ENCODE results near the gene MYO7B.

MYO7B gene

GRCh38 chr2:127678531-127678930 is 143.0 kb downstream of the MYO7B start:
- no peak for DNase-seq (ENCODE audit: low spot score)
- FAIRE-seq: no peak

- no peak for FAIRE-seq
Measured at GRCh38 chr2:127678991-127679390, 143.5 kb downstream of the MYO7B start.

GRCh38 chr2:127679680-127680361 is 144.3 kb downstream of the MYO7B start:
- DNase-seq (ENCODE audit: low spot score) (no peak), FAIRE-seq (no peak)

More at GRCh38 chr2:127678991-127679390, 143.5 kb downstream of the MYO7B start:
- DNase-seq (ENCODE audit: low spot score): no peak

- FAIRE-seq (no peak), DNase-seq (ENCODE audit: low spot score) (no peak)
Measured at GRCh38 chr2:127680706-127681287, 145.3 kb downstream of the MYO7B start.

- DNase-seq (ENCODE audit: low spot score): no peak
Measured at GRCh38 chr2:127681288-127681804, 145.9 kb downstream of the MYO7B start.

GRCh38 chr2:127681976-127682857 is 146.7 kb downstream of the MYO7B start:
- DNase-seq (ENCODE audit: low spot score) (no peak), FAIRE-seq (no peak)

More at GRCh38 chr2:127681288-127681804, 145.9 kb downstream of the MYO7B start:
- FAIRE-seq: no peak

GRCh38 chr2:127683056-127683455 is 147.6 kb downstream of the MYO7B start:
- FAIRE-seq: no peak
- DNase-seq (ENCODE audit: low spot score): no peak

GRCh38 chr2:127683757-127684156 is 148.3 kb downstream of the MYO7B start:
- DNase-seq (ENCODE audit: low spot score) (no peak), FAIRE-seq (no peak)

- DNase-seq (ENCODE audit: low spot score) (no peak), FAIRE-seq (no peak)
Measured at GRCh38 chr2:127685410-127686080, 150.1 kb downstream of the MYO7B start.
